ENCODE results near the gene AMTN.
"Not testable (repeated sequence)": the region's sequence is repeated elsewhere in the genome, so short reads cannot be mapped to it uniquely, and the experiment has no call there.

AMTN gene, protein sequence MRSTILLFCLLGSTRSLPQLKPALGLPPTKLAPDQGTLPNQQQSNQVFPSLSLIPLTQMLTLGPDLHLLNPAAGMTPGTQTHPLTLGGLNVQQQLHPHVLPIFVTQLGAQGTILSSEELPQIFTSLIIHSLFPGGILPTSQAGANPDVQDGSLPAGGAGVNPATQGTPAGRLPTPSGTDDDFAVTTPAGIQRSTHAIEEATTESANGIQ

DNA sequence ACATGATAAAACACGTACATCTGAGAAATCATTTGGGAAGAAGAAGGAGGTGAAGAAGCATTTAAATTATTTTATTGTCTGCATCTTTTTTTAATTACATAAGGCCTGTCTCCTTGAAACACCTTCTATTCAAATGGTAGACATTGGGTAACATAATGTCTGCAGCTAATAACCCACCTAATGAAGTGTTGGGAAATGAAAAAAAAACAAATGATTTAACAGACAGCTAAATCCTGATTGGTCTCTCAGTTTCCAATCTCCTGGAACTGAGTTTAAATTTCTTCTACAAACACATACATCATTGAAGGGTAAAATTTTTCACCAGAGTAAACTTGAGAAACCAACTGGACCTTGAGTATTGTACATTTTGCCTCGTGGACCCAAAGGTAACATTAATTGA is at the start of gene AMTN:
Gene AMTN (plus strand): TSS at position 301 of the 400 bp plus-strand sequence. CDS start 209 bp downstream, outside the sequence.
- DNase-seq = no peak

GRCh38 chr4:70471897-70472296 is 46.5 kb upstream of the AMTN start, which contains the start of gene MUC7:
Gene MUC7, plus strand, starts transcription at chr4:70472197. Its CDS starts 1,825 bp downstream, at chr4:70474022.
- no peak for DNase-seq

- DNase-seq = no peak
These were observed 44.7 kb upstream of the AMTN start for GRCh38 chr4:70473679-70474078.

DNA sequence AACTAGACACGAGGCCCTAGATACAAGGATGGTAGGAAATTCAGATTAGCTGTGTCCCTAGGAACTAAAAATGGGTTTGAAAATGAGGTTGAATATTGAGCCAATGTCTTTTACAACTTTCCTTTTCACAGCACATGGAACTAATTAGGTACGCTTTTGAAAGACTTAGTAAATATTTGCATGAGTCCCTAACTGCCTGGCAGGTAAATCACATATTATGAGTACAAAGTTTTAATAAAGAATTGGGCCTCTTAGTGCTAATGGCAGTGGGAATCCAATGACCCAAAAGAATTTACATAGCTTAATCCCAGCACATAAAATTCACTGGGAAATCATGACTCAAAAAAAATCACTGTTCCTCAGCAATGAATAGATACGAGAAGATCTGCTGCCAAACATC is 29.6 kb upstream of the AMTN start:
- no peak for DNase-seq

DNA sequence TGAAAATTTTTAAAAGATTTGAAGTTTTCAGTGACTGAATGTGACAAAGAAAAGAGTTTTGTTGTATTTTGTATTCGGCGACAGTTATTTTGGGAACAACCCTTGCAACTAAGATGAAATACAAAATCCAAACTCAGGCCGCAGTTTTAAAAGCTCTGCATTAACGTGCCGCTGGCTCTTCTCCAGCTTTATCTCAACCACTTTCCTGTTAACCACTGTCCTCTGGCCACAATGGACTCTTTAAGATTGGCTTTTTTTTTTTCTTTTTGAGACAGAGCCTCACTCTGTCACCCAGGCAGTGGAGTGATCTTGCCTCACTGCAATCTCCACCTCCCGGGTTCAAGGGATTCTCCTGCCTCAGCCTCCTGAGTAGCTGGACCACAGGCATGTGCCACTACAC is 22.1 kb upstream of the AMTN start:
- no peak for DNase-seq

- DNase-seq = not testable (repeated sequence)
These were observed 16.5 kb upstream of the AMTN start for GRCh38 chr4:70501838-70502237.

GRCh38 chr4:70504733-70505132 is 13.6 kb upstream of the AMTN start:
- DNase-seq = no peak

DNA sequence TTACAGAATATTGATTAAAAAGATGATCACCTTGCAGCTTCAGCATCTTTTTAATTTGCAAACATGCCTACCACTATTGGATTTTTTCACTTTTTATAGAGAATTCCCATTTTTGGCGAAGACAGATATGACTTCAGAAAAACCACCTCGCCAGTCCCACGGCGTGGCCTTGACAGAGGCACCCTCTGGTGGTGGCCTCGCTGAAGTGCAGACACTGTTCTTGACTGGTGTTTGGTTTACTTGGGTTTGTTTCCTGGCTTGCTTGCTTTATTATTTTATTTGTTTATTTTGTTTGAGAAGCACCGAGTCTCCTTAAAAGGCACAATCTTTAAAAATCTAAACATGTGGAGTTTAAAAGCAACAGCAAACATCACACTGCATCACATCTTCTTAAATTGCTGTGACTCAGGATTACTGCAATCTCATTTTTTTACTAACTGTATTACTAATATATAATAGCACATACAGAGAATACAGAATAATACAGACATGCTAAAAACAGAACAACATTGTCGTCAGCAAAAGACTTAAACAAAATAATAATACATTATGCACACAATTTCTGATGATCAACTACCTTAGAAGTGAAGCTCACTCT is 13.1 kb upstream of the AMTN start:
- DNase-seq = no peak

GRCh38 chr4:70508801-70509200 is 9.6 kb upstream of the AMTN start:
- no peak for DNase-seq

DNA sequence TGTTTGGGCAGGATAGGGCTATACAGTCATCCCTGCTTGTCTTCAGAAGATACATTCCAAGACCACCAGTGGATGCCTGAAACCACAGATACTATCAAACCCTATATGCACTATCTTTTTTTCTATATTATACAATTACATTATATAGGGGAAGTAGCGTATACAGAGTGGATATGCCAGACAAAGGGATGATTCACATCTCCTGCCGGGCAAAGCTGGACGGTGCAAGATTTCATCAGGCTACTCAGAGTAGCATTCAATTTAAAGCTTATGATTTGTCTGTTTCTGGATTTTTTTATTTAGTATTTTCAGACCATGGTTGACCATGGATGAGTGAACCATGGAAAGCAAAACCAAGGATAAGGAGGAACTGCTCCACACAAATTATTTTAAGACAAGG is 7.0 kb upstream of the AMTN start:
- DNase-seq = no peak

- DNase-seq = no peak
These were observed 2.8 kb upstream of the AMTN start for GRCh38 chr4:70515367-70516250.

- no peak for DNase-seq
These were observed 347 bp downstream of the AMTN start for GRCh38 chr4:70518716-70519115.

- no peak for DNase-seq
These were observed 4.3 kb downstream of the AMTN start for GRCh38 chr4:70522626-70523025.

- DNase-seq = no peak
These were observed 12.6 kb downstream of the AMTN start for GRCh38 chr4:70530997-70531396.

GRCh38 chr4:70531981-70532380 is 13.6 kb downstream of the AMTN start:
- no peak for DNase-seq

GRCh38 chr4:70533211-70533610 is 14.8 kb downstream of the AMTN start:
- no peak for DNase-seq

DNA sequence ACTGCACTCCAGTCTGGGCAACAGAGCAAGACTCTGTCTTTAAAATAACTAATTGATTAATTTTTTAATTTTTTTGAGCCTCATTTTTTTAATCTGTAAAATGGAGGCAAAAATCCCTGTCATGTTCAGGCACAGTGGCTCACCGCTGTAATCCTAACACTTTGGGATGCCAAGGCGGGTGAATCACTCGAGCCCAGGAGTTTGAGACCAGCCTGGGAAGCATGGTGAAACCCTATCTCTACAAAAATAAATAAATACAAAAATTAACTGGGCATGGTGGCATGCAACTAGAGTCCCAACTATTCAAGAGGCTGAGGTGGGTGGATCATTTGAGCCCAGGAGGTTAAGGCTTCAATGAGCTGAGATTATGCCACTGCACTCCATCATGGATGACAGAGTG is 15.4 kb downstream of the AMTN start:
- no peak for DNase-seq

GRCh38 chr4:70534886-70535285 is 16.5 kb downstream of the AMTN start:
- not testable (repeated sequence) for DNase-seq

DNA sequence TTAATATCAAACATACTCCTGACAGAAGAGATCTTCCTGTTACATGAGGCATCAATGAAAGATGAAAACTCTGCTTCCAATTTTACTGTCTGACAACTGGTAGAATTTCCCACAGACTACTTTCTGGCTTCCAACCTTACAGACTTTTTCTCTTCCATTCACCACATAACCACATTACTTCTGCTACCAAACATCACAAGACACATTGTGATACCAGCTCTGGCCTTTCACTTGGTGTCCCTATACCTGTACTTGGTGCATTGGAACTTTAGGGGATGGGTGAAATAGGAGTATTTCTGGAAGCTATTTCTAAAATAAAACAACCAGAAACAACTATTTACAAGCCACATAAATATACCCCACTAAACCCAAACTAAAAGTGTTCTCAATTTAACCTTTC is 20.5 kb downstream of the AMTN start:
- no peak for DNase-seq

DNA sequence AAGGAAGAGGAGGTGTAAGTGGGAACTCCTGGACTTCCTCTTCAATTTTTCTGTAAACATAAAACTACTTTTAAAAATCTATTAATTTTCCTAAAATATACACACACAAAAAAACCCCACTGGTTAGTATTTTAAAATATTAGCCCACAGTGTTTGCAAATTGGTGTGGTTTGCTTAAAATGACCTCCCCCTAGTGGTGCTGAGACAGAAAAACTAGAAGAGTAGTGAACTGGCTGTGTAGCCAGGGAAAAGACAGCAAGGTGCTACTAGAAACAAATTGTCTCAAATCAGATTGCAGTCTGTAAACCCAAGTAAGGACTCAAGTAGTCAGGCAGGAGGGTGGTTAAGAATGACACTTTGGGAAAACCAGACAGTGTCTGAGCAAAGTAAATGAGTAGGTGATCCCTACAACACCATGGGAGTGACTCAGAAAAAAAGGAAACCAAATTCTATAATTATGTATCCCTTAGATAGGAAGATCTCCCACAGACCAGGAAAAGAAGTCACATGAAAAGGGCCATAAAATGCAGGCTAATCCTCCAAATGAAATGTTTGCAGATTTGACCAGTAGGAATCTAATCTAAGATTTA is 26.0 kb downstream of the AMTN start:
- DNase-seq = no peak

- no peak for DNase-seq
These were observed 38.5 kb downstream of the AMTN start for GRCh38 chr4:70556856-70557255.

GRCh38 chr4:70559211-70559830 is 41.0 kb downstream of the AMTN start:
- DNase-seq = no peak

- DNase-seq = no peak
These were observed 41.6 kb downstream of the AMTN start for GRCh38 chr4:70559924-70560323.

Measured in DMS153 (cell line).